HG02678 (cell line): ENCODE measurements around the gene VPS9D1.
A peak's percentile ranks its signal among the peaks of the same experiment; 100 is the strongest.

ENCODE experiments used
- ATAC-seq: cut with Tn5 transposase; IDR thresholded peaks from one replicate; pipeline ENCODE4 v1.9.1; 2021; ENCODE audit warnings: mild to moderate bottlenecking, moderate library complexity; ENCODE audit not compliant: unreplicated experiment

Gene VPS9D1

GRCh38 chr16:89720813-89721545 is at the start of gene VPS9D1, which contains the start of gene ZNF276:
Gene VPS9D1, minus strand, starts transcription at chr16:89720898. Its CDS starts 37 bp downstream, at chr16:89720861.
Gene ZNF276, plus strand, starts transcription at chr16:89721537. Its CDS starts 104 bp downstream, at chr16:89721641.
- peak; percentile 50 for ATAC-seq

GRCh38 chr16:89770367-89770766 is 49.7 kb upstream of the VPS9D1 start:
- ATAC-seq: no peak

GRCh38 chr16:89765292-89765830 is 44.7 kb upstream of the VPS9D1 start:
- no peak for ATAC-seq

GRCh38 chr16:89764711-89765201 is 44.1 kb upstream of the VPS9D1 start:
- peak; percentile 91 for ATAC-seq

GRCh38 chr16:89761304-89761922 is 40.7 kb upstream of the VPS9D1 start:
- no peak for ATAC-seq

GRCh38 chr16:89759746-89760340 is 39.1 kb upstream of the VPS9D1 start:
- no peak for ATAC-seq

GRCh38 chr16:89749637-89750036 is 28.9 kb upstream of the VPS9D1 start:
- ATAC-seq: no peak

GRCh38 chr16:89748921-89749320 is 28.2 kb upstream of the VPS9D1 start:
- no peak for ATAC-seq

GRCh38 chr16:89748076-89748475 is 27.4 kb upstream of the VPS9D1 start:
- no peak for ATAC-seq

- ATAC-seq: no peak
Measured at GRCh38 chr16:89746043-89746442, 25.3 kb upstream of the VPS9D1 start.

- ATAC-seq: no peak
Measured at GRCh38 chr16:89744813-89745212, 24.1 kb upstream of the VPS9D1 start.

GRCh38 chr16:89742948-89743347 is 22.2 kb upstream of the VPS9D1 start:
- no peak for ATAC-seq

- ATAC-seq: no peak
Measured at GRCh38 chr16:89741342-89742014, 20.8 kb upstream of the VPS9D1 start.

- ATAC-seq: no peak
Measured at GRCh38 chr16:89739383-89739782, 18.7 kb upstream of the VPS9D1 start.

GRCh38 chr16:89738538-89739317 is 18.0 kb upstream of the VPS9D1 start:
- ATAC-seq: no peak

GRCh38 chr16:89738072-89738377 is 17.3 kb upstream of the VPS9D1 start:
- no peak for ATAC-seq

- ATAC-seq: no peak
Measured at GRCh38 chr16:89737341-89738071, 16.8 kb upstream of the VPS9D1 start.

- no peak for ATAC-seq
Measured at GRCh38 chr16:89736554-89736953, 15.9 kb upstream of the VPS9D1 start.

GRCh38 chr16:89733792-89734191 is 13.1 kb upstream of the VPS9D1 start:
- ATAC-seq: no peak

GRCh38 chr16:89733322-89733721 is 12.6 kb upstream of the VPS9D1 start:
- ATAC-seq: no peak
